ENCODE results near the gene HBE1. TPM values are rescaled to one million over a fixed set of nuclear protein-coding genes. Genes with fewer than 3 reads are reported as not detected.

HBE1 gene
- total and polyA plus RNA-seq, 2 of the 8 experiments (the other 6 are each of a cell fraction or from before 2014, with no cell fraction given) = 0.39 TPM; not detected in 1

DNA sequence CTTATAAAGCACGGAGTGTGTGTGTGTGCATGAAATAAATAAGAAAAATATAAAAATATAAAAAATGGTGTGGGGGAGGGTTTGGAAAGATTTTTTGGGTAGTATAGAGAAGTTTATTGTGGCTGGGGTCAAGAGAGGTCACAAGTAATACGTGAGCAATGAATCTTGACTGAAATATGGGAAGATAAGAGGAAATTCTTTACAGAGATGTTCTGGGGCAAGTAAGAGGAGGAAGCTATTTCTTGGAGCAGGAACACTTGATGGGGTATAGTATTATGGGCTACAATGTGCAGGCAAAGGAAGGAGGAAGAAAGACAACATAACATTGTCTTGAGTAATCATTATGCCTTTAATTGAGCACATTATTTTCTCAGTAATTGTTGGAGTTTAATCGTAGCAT lies 37.6 kb downstream of the HBE1 start:
- Histone ChIP-seq H3K9ac (replicated peaks in 1 of 4; ENCODE audit: extremely low read depth in 1 of 4, low read depth in 3 of 4, low read length in 3 of 4) (no peak overlapping the region), H3K23me2 (ENCODE audit: low read depth, low read length) (no peaks in the 10 kb centered on the region; the same call in 1 of the 2 replicates), H3K4me2 (ENCODE audit: insufficient read depth in 1 of 2, low read depth in 2 of 2, low read length in 2 of 2) (no peak overlapping the region), H3K36me3 (ENCODE audit: control insufficient read depth in 2 of 4, insufficient read depth in 4 of 4, low read length in 3 of 4) (no peaks in the 10 kb centered on the region), H3K4me3 (ENCODE audit: extremely low read depth in 1 of 4, insufficient read depth in 2 of 4, low read depth in 3 of 4, low read length in 4 of 4) (no peak overlapping the region), H2BK5ac (ENCODE audit: low read depth, low read length) (no peak overlapping the region), H3K4me1 (replicated peaks in 1 of 4; ENCODE audit: control insufficient read depth in 3 of 4, insufficient read depth in 4 of 4, low read length in 3 of 4) (no peaks in the 10 kb centered on the region), H2BK12ac (ENCODE audit: low read depth, low read length) (no peak overlapping the region), H3K79me1 (ENCODE audit: low read depth, low read length) (no peaks in the 10 kb centered on the region), H3K27ac (ENCODE audit: low read depth, low read length) (no peak overlapping the region), H3K18ac (ENCODE audit: extremely low read depth, low read length) (no peak overlapping the region), H4K5ac (ENCODE audit: insufficient read length, low read depth, low read length) (no peak overlapping the region), H4K20me1 (replicated peaks in 1 of 2; ENCODE audit: control insufficient read depth in 1 of 2, insufficient read depth in 2 of 2, low read length in 2 of 2) (no peaks in the 10 kb centered on the region), H4K8ac (ENCODE audit: extremely low read depth, insufficient read depth, low read length) (no peak overlapping the region), H2BK15ac (ENCODE audit: low read length) (no peak overlapping the region), H3K56ac (replicated peaks; ENCODE audit: insufficient read length, low read depth, low read length) (no peak overlapping the region), H2AK5ac (ENCODE audit: low read depth, low read length) (no peak overlapping the region), H3K27me3 (replicated peaks in 1 of 4; ENCODE audit: control insufficient read depth in 3 of 4, extremely low read depth in 1 of 4, insufficient read depth in 3 of 4, low read length in 3 of 4) (no peaks in the 10 kb centered on the region), H3K9me3 (ENCODE audit: insufficient read depth in 2 of 2, low read depth in 1 of 2, low read length in 1 of 2) (no peaks in the 10 kb centered on the region), H3K4ac (replicated peaks; ENCODE audit: insufficient read length, low read depth, low read length) (no peak overlapping the region), H2BK120ac (replicated peaks; ENCODE audit: low read depth, low read length) (no peak overlapping the region), H4K91ac (replicated peaks; ENCODE audit: insufficient read length, low read length) (no peak overlapping the region), H3K79me2 (ENCODE audit: control insufficient read depth in 1 of 2, insufficient read depth in 2 of 2, low read length in 2 of 2) (no peaks in the 10 kb centered on the region), H3K23ac (ENCODE audit: insufficient read length) (no peak overlapping the region), H2BK20ac (ENCODE audit: low read length) (no peak overlapping the region), H3K14ac (ENCODE audit: insufficient read length) (no peak overlapping the region), H2AFZ (ENCODE audit: low read length) (no peak overlapping the region)
- CTCF ChIA-PET (ENCODE audit: partially characterized antibody) = no interaction called here
- TF ChIP-seq, protein P1, sequence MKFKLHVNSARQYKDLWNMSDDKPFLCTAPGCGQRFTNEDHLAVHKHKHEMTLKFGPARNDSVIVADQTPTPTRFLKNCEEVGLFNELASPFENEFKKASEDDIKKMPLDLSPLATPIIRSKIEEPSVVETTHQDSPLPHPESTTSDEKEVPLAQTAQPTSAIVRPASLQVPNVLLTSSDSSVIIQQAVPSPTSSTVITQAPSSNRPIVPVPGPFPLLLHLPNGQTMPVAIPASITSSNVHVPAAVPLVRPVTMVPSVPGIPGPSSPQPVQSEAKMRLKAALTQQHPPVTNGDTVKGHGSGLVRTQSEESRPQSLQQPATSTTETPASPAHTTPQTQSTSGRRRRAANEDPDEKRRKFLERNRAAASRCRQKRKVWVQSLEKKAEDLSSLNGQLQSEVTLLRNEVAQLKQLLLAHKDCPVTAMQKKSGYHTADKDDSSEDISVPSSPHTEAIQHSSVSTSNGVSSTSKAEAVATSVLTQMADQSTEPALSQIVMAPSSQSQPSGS (IDR thresholded peaks at IDR 0.05; ENCODE audit: low read length) = no peak
- TF ChIP-seq POLR2A (IDR thresholded peaks at IDR 0.05; ENCODE audit: control extremely low read depth in 1 of 2, low read depth in 2 of 2, low read length in 2 of 2) (no peak), TBP (IDR thresholded peaks at IDR 0.05; ENCODE audit: low read depth, low read length) (no peak), YY1 (IDR thresholded peaks at IDR 0.05; ENCODE audit: low read depth, low read length) (no peak)
- DNase-seq (ENCODE audit: low read depth in 1 of 2, low spot score in 2 of 2) (no peak), FAIRE-seq (no peak)
- POLR2A ChIA-PET (ENCODE audit: partially characterized antibody) = no interaction called here
- 83 to 100% methylated on average over 1 to 3 of the region's 3 CpGs for WGBS, 2 experiments (ENCODE audit: extremely low coverage in 1 of 2, insufficient coverage in 1 of 2, insufficient read length in 1 of 2, insufficient replicate concordance in 2 of 2, low coverage in 1 of 2, low lambda C conversion rate in 2 of 2, missing lambda C conversion rate in 1 of 2)

Measured in H1 (cell line).